H1 (cell line): Measurements from ENCODE around the gene CYP2J2. TPM values are rescaled to one million over a fixed set of nuclear protein-coding genes. Genes with fewer than 3 reads are reported as not detected.

Experiments used
- CTCF ChIA-PET: fragments of 300-600 bp; sonication (Branson Sonifier 250); formaldehyde crosslinking; loops from one replicate; lab custom pipeline; 2021; ENCODE audit not compliant: partially characterized antibody; lab: Charles Lee
- POLR2A ChIA-PET: fragments of 300-600 bp; sonication (Branson Sonifier 250); formaldehyde crosslinking; loops from one replicate; lab custom pipeline; 2021; ENCODE audit warnings: inconsistent platforms; ENCODE audit not compliant: partially characterized antibody; lab: Charles Lee
- DNase-seq, 2 experiments: peaks; one replicate each; pipeline versions ENCODE4 v3.0.0 to v3.0.0-alpha.2; 2010 to 2022; ENCODE audit warnings: low spot score in 2 of 2, low read depth in 1 of 2, mixed read lengths in 1 of 2
- FAIRE-seq: peaks from 2 replicates; lab custom pipeline; 2011; peaks lifted over from hg19 to GRCh38; lab: Jason Lieb, UNC
- H2AFZ ChIP-seq: 2 replicates; pipeline ENCODE4 v1.8.1; 2012; ENCODE audit warnings: low read length, inconsistent platforms
- H2AK5ac ChIP-seq: 2 replicates; pipeline ENCODE4 v1.6.1; 2013; ENCODE audit warnings: low read depth, low read length
- H2BK120ac ChIP-seq: replicated peaks from 2 replicates; pipeline ENCODE3; 2013; ENCODE audit warnings: low read depth, low read length, inconsistent platforms
- H2BK12ac ChIP-seq: 2 replicates; pipeline ENCODE4 v1.6.1; 2013; ENCODE audit warnings: low read depth, low read length
- H2BK15ac ChIP-seq: 2 replicates; pipeline ENCODE4 v1.6.1; 2013; ENCODE audit warnings: low read length
- H2BK20ac ChIP-seq: 2 replicates; pipeline ENCODE4 v1.6.1; 2013; ENCODE audit warnings: low read length
- H2BK5ac ChIP-seq: 2 replicates; pipeline ENCODE4 v1.6.1; 2013; ENCODE audit warnings: low read depth, low read length
- H3K14ac ChIP-seq: 2 replicates; pipeline ENCODE4 v1.6.1; 2013; ENCODE audit warnings: inconsistent platforms; ENCODE audit not compliant: insufficient read length
- H3K18ac ChIP-seq: 2 replicates; pipeline ENCODE4 v1.6.1; 2013; ENCODE audit warnings: low read length; ENCODE audit errors: extremely low read depth
- H3K23ac ChIP-seq: 2 replicates; pipeline ENCODE4 v1.6.1; 2013; ENCODE audit warnings: inconsistent platforms; ENCODE audit not compliant: insufficient read length
- H3K23me2 ChIP-seq: 2 replicates; pipeline ENCODE4 v1.6.1; 2013; ENCODE audit warnings: low read depth, low read length
- H3K27ac ChIP-seq: 2 replicates; pipeline ENCODE4 v1.6.1; 2011; ENCODE audit warnings: low read depth, low read length, inconsistent platforms
- H3K27me3 ChIP-seq, 4 experiments: replicated peaks in 1 of 4; 1 replicate in 1 of 4; 2 replicates in 3 of 4; pipeline versions ENCODE4 v1.6.1 to v1.8.1; 2011 to 2013; ENCODE audit warnings: low read length in 3 of 4, mild to moderate bottlenecking in 3 of 4, inconsistent platforms in 2 of 4, mixed read lengths in 2 of 4, moderate library complexity in 1 of 4; ENCODE audit not compliant: control insufficient read depth in 3 of 4, insufficient read depth in 3 of 4; ENCODE audit errors: extremely low read depth in 1 of 4
- H3K36me3 ChIP-seq, 4 experiments: 2 replicates each; pipeline versions ENCODE4 v1.6.1 to v1.8.1; 2011 to 2013; ENCODE audit warnings: mild to moderate bottlenecking in 4 of 4, low read length in 3 of 4, moderate library complexity in 2 of 4, control low read depth in 1 of 4, inconsistent platforms in 1 of 4; ENCODE audit not compliant: insufficient read depth in 4 of 4, control insufficient read depth in 2 of 4
- H3K4ac ChIP-seq: replicated peaks from 2 replicates; pipeline ENCODE3; 2013; ENCODE audit warnings: low read length, low read depth, mixed read lengths, inconsistent platforms; ENCODE audit not compliant: insufficient read length
- H3K4me1 ChIP-seq, 4 experiments: replicated peaks in 1 of 4; 1 replicate in 1 of 4; 2 replicates in 3 of 4; pipeline versions ENCODE4 v1.6.1 to v1.8.1; 2011 to 2013; ENCODE audit warnings: low read length in 3 of 4, inconsistent platforms in 2 of 4, mixed read lengths in 1 of 4; ENCODE audit not compliant: insufficient read depth in 4 of 4, control insufficient read depth in 3 of 4
- H3K4me2 ChIP-seq, 2 experiments: 2 replicates each; pipeline versions ENCODE4 v1.6.1 to v1.8.1; 2011 to 2013; ENCODE audit warnings: low read depth in 2 of 2, low read length in 2 of 2, control low read depth in 1 of 2, inconsistent platforms in 1 of 2, mild to moderate bottlenecking in 1 of 2; ENCODE audit not compliant: insufficient read depth in 1 of 2
- H3K4me3 ChIP-seq, 4 experiments: fragments of 200-600, 300-600 bp in 1 of 4; sonication (generic), shearing (Covaris generic), sonication (Bioruptor Twin) in 1 of 4; 2 replicates each; pipeline versions ENCODE4 v1.5.1 to v1.8.1; 2011 to 2016; ENCODE audit warnings: low read length in 4 of 4, low read depth in 3 of 4, control low read depth in 2 of 4, inconsistent platforms in 2 of 4, mild to moderate bottlenecking in 2 of 4, mixed read lengths in 1 of 4, moderate library complexity in 1 of 4; ENCODE audit not compliant: insufficient read depth in 2 of 4; ENCODE audit errors: extremely low read depth in 1 of 4
- H3K56ac ChIP-seq: replicated peaks from 2 replicates; pipeline ENCODE3; 2013; ENCODE audit warnings: low read depth, mild to moderate bottlenecking, mixed read lengths, low read length, inconsistent platforms; ENCODE audit not compliant: insufficient read length
- H3K79me1 ChIP-seq: 2 replicates; pipeline ENCODE4 v1.6.1; 2013; ENCODE audit warnings: low read depth, low read length, control low read depth
- H3K79me2 ChIP-seq, 2 experiments: 2 replicates each; pipeline versions ENCODE4 v1.6.1 to v1.8.1; 2012 to 2013; ENCODE audit warnings: low read length in 2 of 2, mild to moderate bottlenecking in 2 of 2, inconsistent platforms in 1 of 2; ENCODE audit not compliant: insufficient read depth in 2 of 2, control insufficient read depth in 1 of 2
- H3K9ac ChIP-seq, 4 experiments: replicated peaks in 1 of 4; 1 replicate in 1 of 4; 2 replicates in 3 of 4; pipeline versions ENCODE4 v1.6.1 to v1.8.1; 2011 to 2013; ENCODE audit warnings: low read depth in 3 of 4, low read length in 3 of 4, control low read depth in 2 of 4, mild to moderate bottlenecking in 2 of 4, moderate library complexity in 2 of 4, inconsistent platforms in 1 of 4; ENCODE audit errors: extremely low read depth in 1 of 4
- H3K9me3 ChIP-seq, 2 experiments: 2 replicates each; pipeline versions ENCODE4 v1.6.1 to v1.8.1; 2012 to 2013; ENCODE audit warnings: mild to moderate bottlenecking in 2 of 2, moderate library complexity in 2 of 2, control low read depth in 1 of 2, inconsistent platforms in 1 of 2, low read depth in 1 of 2, low read length in 1 of 2, mixed read lengths in 1 of 2; ENCODE audit not compliant: insufficient read depth in 2 of 2
- H4K20me1 ChIP-seq, 2 experiments: replicated peaks in 1 of 2; 2 replicates each; pipeline versions ENCODE3 to v1.8.1; 2011 to 2013; ENCODE audit warnings: inconsistent platforms in 2 of 2, low read length in 2 of 2, mild to moderate bottlenecking in 1 of 2; ENCODE audit not compliant: insufficient read depth in 2 of 2, control insufficient read depth in 1 of 2
- H4K5ac ChIP-seq: 2 replicates; pipeline ENCODE4 v1.6.1; 2013; ENCODE audit warnings: low read length, low read depth, mixed read lengths, inconsistent platforms; ENCODE audit not compliant: insufficient read length
- H4K8ac ChIP-seq: 2 replicates; pipeline ENCODE4 v1.8.0; 2013; ENCODE audit warnings: mild to moderate bottlenecking, moderate library complexity, low read length, inconsistent platforms; ENCODE audit not compliant: insufficient read depth; ENCODE audit errors: extremely low read depth
- H4K91ac ChIP-seq: replicated peaks from 2 replicates; pipeline ENCODE3; 2013; ENCODE audit warnings: low read length, mixed read lengths, inconsistent platforms; ENCODE audit not compliant: insufficient read length
- ASH2L ChIP-seq: fragments of 200-600, 300-600 bp; sonication (generic); IDR thresholded peaks from one replicate; pipeline ENCODE4 v1.7.1; 2017; ENCODE audit warnings: low read length
- CBX8 ChIP-seq: fragments of 300-800, 300-1000 bp; sonication (generic); IDR thresholded peaks from 2 replicates; pipeline ENCODE4 v1.7.1; 2016; ENCODE audit warnings: low read depth, low read length, borderline replicate concordance
- CHD2 ChIP-seq: IDR thresholded peaks from 2 replicates; pipeline ENCODE4 v1.6.1; 2012; ENCODE audit warnings: low read length, improper control_type of control experiment
- HDAC6 ChIP-seq: IDR thresholded peaks from one replicate; pipeline ENCODE4 v1.7.1; 2012; ENCODE audit warnings: low read depth, mild to moderate bottlenecking, inconsistent platforms, low read length, moderate library complexity
- JUN ChIP-seq: IDR thresholded peaks from 2 replicates; pipeline ENCODE4 v1.6.1; 2011; ENCODE audit warnings: low read depth, mild to moderate bottlenecking, improper control_type of control experiment, low read length
- RNF2 ChIP-seq: fragments of 200-900, 300-1000 bp; sonication (generic); IDR thresholded peaks from 2 replicates; pipeline ENCODE4 v1.7.1; 2016; ENCODE audit warnings: borderline replicate concordance, low read depth, mild to moderate bottlenecking, antibody characterized with exemption, low read length; ENCODE audit not compliant: poor library complexity, severe bottlenecking; ENCODE audit errors: missing control alignments
- SIN3A ChIP-seq, 2 experiments: IDR thresholded peaks in 1 of 2; conservative IDR thresholded peaks in 1 of 2; 2 replicates each; pipeline ENCODE4 v1.6.1; 2011 to 2012; ENCODE audit warnings: low read length in 2 of 2, improper control_type of control experiment in 1 of 2, low read depth in 1 of 2, mild to moderate bottlenecking in 1 of 2
- TAF1 ChIP-seq: IDR thresholded peaks from 2 replicates; pipeline ENCODE4 v1.6.1; 2011; ENCODE audit warnings: mild to moderate bottlenecking, low read depth, low read length
- TAF7 ChIP-seq: optimal IDR thresholded peaks from 2 replicates; pipeline ENCODE3; 2011; ENCODE audit warnings: low read depth, mild to moderate bottlenecking, inconsistent platforms, low read length, moderate library complexity, borderline replicate concordance
- TEAD4 ChIP-seq: IDR thresholded peaks from 2 replicates; pipeline ENCODE4 v1.6.1; 2012; ENCODE audit warnings: low read depth, low read length, inconsistent platforms, mixed read lengths
- WGBS, 2 experiments: shearing (Covaris generic) in 1 of 2; methylation state at CpG; one replicate each; pipeline versions ENCODE4 v1.1.6 to v1.1.7; 2013 to 2015; ENCODE audit warnings: low lambda C conversion rate in 2 of 2, mixed read lengths in 2 of 2, inconsistent platforms in 1 of 2, low coverage in 1 of 2, missing lambda C conversion rate in 1 of 2; ENCODE audit not compliant: insufficient replicate concordance in 2 of 2, insufficient coverage in 1 of 2, insufficient read length in 1 of 2; ENCODE audit errors: extremely low coverage in 1 of 2, missing lambda C conversion rate in 1 of 2; 5-methylcytosine and 5-hydroxymethylcytosine counted together
- polyA plus RNA-seq, 7 experiments: library from polyadenylated mRNA; depleted of rRNA in 3 of 7; stranded (reverse) in 5 of 7; unstranded in 2 of 7; fragments of >200 nt in 5 of 7; fragments of 200-250 nt in 2 of 7; gene quantifications; 1 replicate in 5 of 7; 2 replicates in 1 of 7; 4 replicates in 1 of 7; pipeline versions ENCODE4 v1.2.1 to v1.2.3, GENCODE V29; 2011 to 2013; ENCODE audit warnings: missing spikeins in 2 of 7, mixed read lengths in 2 of 7
- total RNA-seq: library from RNA; stranded (reverse); fragmentation: NEBNext Ultra II Directional; extraction: Animal tissue kit (Norgen Biotek cat#: 25700); gene quantifications from 2 replicates; pipeline ENCODE4 v1.2.1, GENCODE V29; 2021

The CYP2J2 gene
- total and polyA plus RNA-seq, 2 of the 8 experiments (the other 6 are each of a cell fraction or from before 2014, with no cell fraction given), result 0.59 to 2.1 TPM

GRCh38 chr1:59939393-59939792 lies 12.8 kb upstream of the CYP2J2 start:
- H2BK5ac ChIP-seq, result no peak overlapping the region
- H3K56ac ChIP-seq, result no peak overlapping the region
- no peak overlapping the region for H4K5ac ChIP-seq
- no peak for DNase-seq
- no peak overlapping the region for H2BK15ac ChIP-seq
- H3K23me2 ChIP-seq, result no peaks in the 10 kb centered on the region
- no peaks in the 10 kb centered on the region for H3K79me1 ChIP-seq
- H4K20me1 ChIP-seq, result no peaks in the 10 kb centered on the region
- H3K4me3 ChIP-seq, result no peak overlapping the region
- H2BK12ac ChIP-seq, result no peak overlapping the region
- H2BK120ac ChIP-seq, result no peak overlapping the region
- no peak for FAIRE-seq
- H2BK20ac ChIP-seq, result no peak overlapping the region
- no peak overlapping the region for H3K23ac ChIP-seq
- H3K79me2 ChIP-seq, result no peaks in the 10 kb centered on the region
- H3K36me3 ChIP-seq, result no peaks in the 10 kb centered on the region
- H2AK5ac ChIP-seq, result no peak overlapping the region
- no peaks in the 10 kb centered on the region for H3K9me3 ChIP-seq
- no peak overlapping the region for H3K9ac ChIP-seq
- H3K27me3 ChIP-seq, result no peaks in the 10 kb centered on the region
- no peak overlapping the region for H3K27ac ChIP-seq
- H3K4me2 ChIP-seq, result no peak overlapping the region
- H3K18ac ChIP-seq, result no peak overlapping the region
- ChIA-PET POLR2A (no interaction called here), CTCF (interaction anchor here (5.8 to 15.9 kb wide), 2 partner anchors 38 to 57 kb away, joined by 40 to 323 read pairs; no protein-coding TSS in a partner anchor)
- no peak overlapping the region for H4K8ac ChIP-seq
- no peaks in the 10 kb centered on the region for H3K4me1 ChIP-seq
- H4K91ac ChIP-seq, result no peak overlapping the region
- 87% methylated on average over 4 of the region's 4 CpGs; no CpG with 5 or more reads in 1 of the 2 experiments for WGBS, 2 experiments
- H3K14ac ChIP-seq, result no peak overlapping the region
- no peak overlapping the region for H3K4ac ChIP-seq
- H2AFZ ChIP-seq, result no peak overlapping the region
- TF ChIP-seq CHD2, result no peak
- TF ChIP-seq JUN, result no peak
- TF ChIP-seq ASH2L, result no peak
- TF ChIP-seq TEAD4, result no peak
- TF ChIP-seq TAF7, result no peak
- no peak for TF ChIP-seq SIN3A (conservative IDR thresholded peaks at IDR 0.05 in 1 of 2, IDR thresholded peaks at IDR 0.05 in 1 of 2; ENCODE audit: low read depth in 1 of 2, low read length in 2 of 2)
- no peak for TF ChIP-seq TAF1
- TF ChIP-seq RNF2, result no peak
- TF ChIP-seq CBX8, result no peak
- no peak for TF ChIP-seq HDAC6
